WTC11 (cell line): ENCODE results near the gene LUC7L. TPM values are rescaled to one million over a fixed set of nuclear protein-coding genes. Genes with fewer than 3 reads are reported as not detected.

Experiments
- ATAC-seq: fragments of 200-7000 bp; cut with Tn5 transposase; 2 replicates; pipeline ENCODE4 v1.10.0; 2021; ENCODE audit warnings: mild to moderate bottlenecking, moderate library complexity
- CTCF ChIA-PET: fragments of 300-600 bp; sonication (Branson Sonifier 250); formaldehyde crosslinking; loops from one replicate; lab custom pipeline; 2021; ENCODE audit warnings: antibody characterized with exemption; lab: Charles Lee
- POLR2A ChIA-PET: fragments of 350-600 bp; sonication (Branson Sonifier 250); formaldehyde crosslinking; loops from one replicate; lab custom pipeline; 2021; ENCODE audit warnings: antibody characterized with exemption; lab: Charles Lee
- DNase-seq: peaks from one replicate; pipeline ENCODE4 v3.0.0; 2021; ENCODE audit warnings: low spot score
- H3K27ac Mint-ChIP-seq: 2 replicates; pipeline ENCODE4 v1.8.0; 2021; ENCODE audit warnings: mixed read lengths
- H3K27me3 Mint-ChIP-seq: 2 replicates; pipeline ENCODE4 v1.8.0; 2021; ENCODE audit warnings: low read depth, mild to moderate bottlenecking, moderate library complexity, mixed read lengths
- H3K36me3 Mint-ChIP-seq: 2 replicates; pipeline ENCODE4 v1.8.0; 2021; ENCODE audit warnings: mixed read lengths
- H3K4me1 Mint-ChIP-seq: 2 replicates; pipeline ENCODE4 v1.8.0; 2022; ENCODE audit warnings: mixed read lengths
- H3K4me3 Mint-ChIP-seq: 2 replicates; pipeline ENCODE4 v1.8.0; 2021; ENCODE audit warnings: mild to moderate bottlenecking, moderate library complexity, mixed read lengths
- H3K9me3 Mint-ChIP-seq: 2 replicates; pipeline ENCODE4 v1.8.0; 2021; ENCODE audit warnings: mixed read lengths
- ATF1 ChIP-seq: sonication (generic); formaldehyde crosslinking; IDR thresholded peaks from 2 replicates; pipeline ENCODE4 v1.8.1; 2023; ENCODE audit warnings: mild to moderate bottlenecking, moderate library complexity, missing genetic modification reagents
- CBFB ChIP-seq: sonication (generic); formaldehyde crosslinking; IDR thresholded peaks from 2 replicates; pipeline ENCODE4 v1.8.1; 2022; ENCODE audit warnings: mild to moderate bottlenecking, low read depth, missing genetic modification reagents
- ESRRA ChIP-seq: sonication (generic); formaldehyde crosslinking; IDR thresholded peaks from 2 replicates; pipeline ENCODE4 v1.8.1; 2022; ENCODE audit warnings: mild to moderate bottlenecking, missing genetic modification reagents, borderline replicate concordance
- FOXJ3 ChIP-seq: sonication (generic); formaldehyde crosslinking; IDR thresholded peaks from 2 replicates; pipeline ENCODE4 v1.9.0; 2021; ENCODE audit warnings: missing genetic modification reagents, mild to moderate bottlenecking, borderline replicate concordance
- MXD4 ChIP-seq: fragments of 250-450 bp; sonication (Bioruptor Pico); IDR thresholded peaks from 2 replicates; pipeline ENCODE4 v1.8.0; 2021; ENCODE audit warnings: mild to moderate bottlenecking, moderate library complexity, borderline replicate concordance
- NFATC4 ChIP-seq: fragments of 250-450 bp; sonication (Bioruptor Pico); IDR thresholded peaks from 2 replicates; pipeline ENCODE4 v1.9.0; 2021; ENCODE audit warnings: mild to moderate bottlenecking
- RELA ChIP-seq: sonication (generic); formaldehyde crosslinking; IDR thresholded peaks from 2 replicates; pipeline ENCODE4 v1.8.1; 2022; ENCODE audit warnings: missing genetic modification reagents, mild to moderate bottlenecking, borderline replicate concordance
- RORB ChIP-seq: fragments of 250-450 bp; sonication (Bioruptor Pico); IDR thresholded peaks from 2 replicates; pipeline ENCODE4 v1.9.0; 2021; ENCODE audit warnings: mild to moderate bottlenecking
- SOX15 ChIP-seq: fragments of 250-450 bp; sonication (Bioruptor Pico); IDR thresholded peaks from 2 replicates; pipeline ENCODE4 v1.9.0; 2021; ENCODE audit warnings: mild to moderate bottlenecking
- TP53 ChIP-seq: sonication (generic); formaldehyde crosslinking; IDR thresholded peaks from 2 replicates; pipeline ENCODE4 v1.8.1; 2023; ENCODE audit warnings: mild to moderate bottlenecking, missing genetic modification reagents
- ZNF138 ChIP-seq: sonication (generic); formaldehyde crosslinking; conservative IDR thresholded peaks from 2 replicates; pipeline ENCODE4 v1.8.1; 2022; ENCODE audit warnings: mild to moderate bottlenecking, moderate library complexity, missing genetic modification reagents
- ZNF232 ChIP-seq: sonication (generic); formaldehyde crosslinking; IDR thresholded peaks from 2 replicates; pipeline ENCODE4 v1.8.0; 2022; ENCODE audit warnings: mild to moderate bottlenecking, missing genetic modification reagents
- ZNF263 ChIP-seq: sonication (generic); formaldehyde crosslinking; IDR thresholded peaks from 2 replicates; pipeline ENCODE4 v1.8.1; 2022; ENCODE audit warnings: low read depth, mild to moderate bottlenecking, moderate library complexity, missing genetic modification reagents
- total RNA-seq: library from RNA; stranded (reverse); gene quantifications from 3 replicates; pipeline ENCODE4 v1.2.3, GENCODE V29; 2021
- TF ChIP-seq, protein P1 (sequence below): sonication (generic); formaldehyde crosslinking; IDR thresholded peaks from 2 replicates; pipeline ENCODE4 v1.8.1; 2023; ENCODE audit warnings: mild to moderate bottlenecking, missing genetic modification reagents, borderline replicate concordance
- TF ChIP-seq, protein P2 (sequence below): sonication (generic); formaldehyde crosslinking; IDR thresholded peaks from 2 replicates; pipeline ENCODE4 v1.8.1; 2022; ENCODE audit warnings: mild to moderate bottlenecking, moderate library complexity, missing genetic modification reagents
- TF ChIP-seq, protein P3 (sequence below): sonication (generic); formaldehyde crosslinking; IDR thresholded peaks from 2 replicates; pipeline ENCODE4 v1.8.1; 2022; ENCODE audit warnings: missing genetic modification reagents, borderline replicate concordance
- TF ChIP-seq, protein P4 (sequence below): fragments of 250-450 bp; sonication (Bioruptor Pico); IDR thresholded peaks from 2 replicates; pipeline ENCODE4 v2.1.2; 2022; ENCODE audit warnings: mild to moderate bottlenecking, moderate library complexity
- TF ChIP-seq, protein P5 (sequence below): sonication (generic); formaldehyde crosslinking; IDR thresholded peaks from 2 replicates; pipeline ENCODE4 v1.8.1; 2023; ENCODE audit warnings: mild to moderate bottlenecking, missing genetic modification reagents, moderate library complexity
- TF ChIP-seq, protein P6 (sequence below): fragments of 200-600 bp; IDR thresholded peaks from 2 replicates; pipeline ENCODE4 v1.8.0; 2022; ENCODE audit warnings: antibody characterized with exemption

LUC7L gene
- total RNA-seq, 1 experiment from 2014 or later, result 111 TPM

DNA sequence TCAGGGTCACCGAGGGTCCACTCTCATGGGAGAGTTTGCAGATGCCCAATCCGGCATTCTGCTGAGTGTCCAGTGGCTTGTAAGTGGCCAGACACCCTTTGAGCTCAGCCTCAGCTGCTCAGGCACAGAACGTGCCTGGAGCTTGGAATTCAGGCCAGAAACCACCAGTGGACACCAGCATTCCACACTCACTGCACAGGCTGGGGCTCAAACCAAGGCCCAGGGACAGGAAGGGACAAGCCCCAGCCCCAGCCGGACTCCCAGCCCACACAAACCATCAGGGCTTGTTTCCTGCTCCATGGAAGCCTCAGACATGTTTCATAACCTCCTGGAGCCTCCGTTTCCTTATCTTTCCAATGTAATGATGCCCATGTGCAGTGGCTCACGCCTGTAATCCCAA lies 85.8 kb downstream of the LUC7L start:
- DNase-seq (no peak), ATAC-seq (no peak)
- H3K27ac Mint-ChIP-seq, result no peak overlapping the region
- TF ChIP-seq, protein P1, sequence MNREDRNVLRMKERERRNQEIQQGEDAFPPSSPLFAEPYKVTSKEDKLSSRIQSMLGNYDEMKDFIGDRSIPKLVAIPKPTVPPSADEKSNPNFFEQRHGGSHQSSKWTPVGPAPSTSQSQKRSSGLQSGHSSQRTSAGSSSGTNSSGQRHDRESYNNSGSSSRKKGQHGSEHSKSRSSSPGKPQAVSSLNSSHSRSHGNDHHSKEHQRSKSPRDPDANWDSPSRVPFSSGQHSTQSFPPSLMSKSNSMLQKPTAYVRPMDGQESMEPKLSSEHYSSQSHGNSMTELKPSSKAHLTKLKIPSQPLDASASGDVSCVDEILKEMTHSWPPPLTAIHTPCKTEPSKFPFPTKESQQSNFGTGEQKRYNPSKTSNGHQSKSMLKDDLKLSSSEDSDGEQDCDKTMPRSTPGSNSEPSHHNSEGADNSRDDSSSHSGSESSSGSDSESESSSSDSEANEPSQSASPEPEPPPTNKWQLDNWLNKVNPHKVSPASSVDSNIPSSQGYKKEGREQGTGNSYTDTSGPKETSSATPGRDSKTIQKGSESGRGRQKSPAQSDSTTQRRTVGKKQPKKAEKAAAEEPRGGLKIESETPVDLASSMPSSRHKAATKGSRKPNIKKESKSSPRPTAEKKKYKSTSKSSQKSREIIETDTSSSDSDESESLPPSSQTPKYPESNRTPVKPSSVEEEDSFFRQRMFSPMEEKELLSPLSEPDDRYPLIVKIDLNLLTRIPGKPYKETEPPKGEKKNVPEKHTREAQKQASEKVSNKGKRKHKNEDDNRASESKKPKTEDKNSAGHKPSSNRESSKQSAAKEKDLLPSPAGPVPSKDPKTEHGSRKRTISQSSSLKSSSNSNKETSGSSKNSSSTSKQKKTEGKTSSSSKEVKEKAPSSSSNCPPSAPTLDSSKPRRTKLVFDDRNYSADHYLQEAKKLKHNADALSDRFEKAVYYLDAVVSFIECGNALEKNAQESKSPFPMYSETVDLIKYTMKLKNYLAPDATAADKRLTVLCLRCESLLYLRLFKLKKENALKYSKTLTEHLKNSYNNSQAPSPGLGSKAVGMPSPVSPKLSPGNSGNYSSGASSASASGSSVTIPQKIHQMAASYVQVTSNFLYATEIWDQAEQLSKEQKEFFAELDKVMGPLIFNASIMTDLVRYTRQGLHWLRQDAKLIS (CRISPR knock-in tag), result no peak
- TF ChIP-seq RORB (CRISPR knock-in tag), result no peak
- no peak for TF ChIP-seq ZNF263 (CRISPR knock-in tag)
- no peak for TF ChIP-seq ATF1 (CRISPR knock-in tag)
- TF ChIP-seq, protein P2, sequence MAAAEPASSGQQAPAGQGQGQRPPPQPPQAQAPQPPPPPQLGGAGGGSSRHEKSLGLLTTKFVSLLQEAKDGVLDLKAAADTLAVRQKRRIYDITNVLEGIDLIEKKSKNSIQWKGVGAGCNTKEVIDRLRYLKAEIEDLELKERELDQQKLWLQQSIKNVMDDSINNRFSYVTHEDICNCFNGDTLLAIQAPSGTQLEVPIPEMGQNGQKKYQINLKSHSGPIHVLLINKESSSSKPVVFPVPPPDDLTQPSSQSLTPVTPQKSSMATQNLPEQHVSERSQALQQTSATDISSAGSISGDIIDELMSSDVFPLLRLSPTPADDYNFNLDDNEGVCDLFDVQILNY, result no peak
- TF ChIP-seq, protein P3, sequence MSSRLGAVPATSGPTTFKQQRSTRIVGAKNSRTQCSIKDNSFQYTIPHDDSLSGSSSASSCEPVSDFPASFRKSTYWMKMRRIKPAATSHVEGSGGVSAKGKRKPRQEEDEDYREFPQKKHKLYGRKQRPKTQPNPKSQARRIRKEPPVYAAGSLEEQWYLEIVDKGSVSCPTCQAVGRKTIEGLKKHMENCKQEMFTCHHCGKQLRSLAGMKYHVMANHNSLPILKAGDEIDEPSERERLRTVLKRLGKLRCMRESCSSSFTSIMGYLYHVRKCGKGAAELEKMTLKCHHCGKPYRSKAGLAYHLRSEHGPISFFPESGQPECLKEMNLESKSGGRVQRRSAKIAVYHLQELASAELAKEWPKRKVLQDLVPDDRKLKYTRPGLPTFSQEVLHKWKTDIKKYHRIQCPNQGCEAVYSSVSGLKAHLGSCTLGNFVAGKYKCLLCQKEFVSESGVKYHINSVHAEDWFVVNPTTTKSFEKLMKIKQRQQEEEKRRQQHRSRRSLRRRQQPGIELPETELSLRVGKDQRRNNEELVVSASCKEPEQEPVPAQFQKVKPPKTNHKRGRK (CRISPR knock-in tag), result no peak
- no peak for TF ChIP-seq ESRRA (CRISPR knock-in tag)
- no peak for TF ChIP-seq MXD4
- no peak for TF ChIP-seq TP53 (CRISPR knock-in tag)
- TF ChIP-seq, protein P4, sequence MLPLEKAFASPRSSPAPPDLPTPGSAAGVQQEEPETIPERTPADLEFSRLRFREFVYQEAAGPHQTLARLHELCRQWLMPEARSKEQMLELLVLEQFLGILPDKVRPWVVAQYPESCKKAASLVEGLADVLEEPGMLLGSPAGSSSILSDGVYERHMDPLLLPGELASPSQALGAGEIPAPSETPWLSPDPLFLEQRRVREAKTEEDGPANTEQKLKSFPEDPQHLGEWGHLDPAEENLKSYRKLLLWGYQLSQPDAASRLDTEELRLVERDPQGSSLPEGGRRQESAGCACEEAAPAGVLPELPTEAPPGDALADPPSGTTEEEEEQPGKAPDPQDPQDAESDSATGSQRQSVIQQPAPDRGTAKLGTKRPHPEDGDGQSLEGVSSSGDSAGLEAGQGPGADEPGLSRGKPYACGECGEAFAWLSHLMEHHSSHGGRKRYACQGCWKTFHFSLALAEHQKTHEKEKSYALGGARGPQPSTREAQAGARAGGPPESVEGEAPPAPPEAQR, result no peak
- TF ChIP-seq, protein P5, sequence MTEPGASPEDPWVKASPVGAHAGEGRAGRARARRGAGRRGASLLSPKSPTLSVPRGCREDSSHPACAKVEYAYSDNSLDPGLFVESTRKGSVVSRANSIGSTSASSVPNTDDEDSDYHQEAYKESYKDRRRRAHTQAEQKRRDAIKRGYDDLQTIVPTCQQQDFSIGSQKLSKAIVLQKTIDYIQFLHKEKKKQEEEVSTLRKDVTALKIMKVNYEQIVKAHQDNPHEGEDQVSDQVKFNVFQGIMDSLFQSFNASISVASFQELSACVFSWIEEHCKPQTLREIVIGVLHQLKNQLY (CRISPR knock-in tag), result no peak
- TF ChIP-seq, protein P6, sequence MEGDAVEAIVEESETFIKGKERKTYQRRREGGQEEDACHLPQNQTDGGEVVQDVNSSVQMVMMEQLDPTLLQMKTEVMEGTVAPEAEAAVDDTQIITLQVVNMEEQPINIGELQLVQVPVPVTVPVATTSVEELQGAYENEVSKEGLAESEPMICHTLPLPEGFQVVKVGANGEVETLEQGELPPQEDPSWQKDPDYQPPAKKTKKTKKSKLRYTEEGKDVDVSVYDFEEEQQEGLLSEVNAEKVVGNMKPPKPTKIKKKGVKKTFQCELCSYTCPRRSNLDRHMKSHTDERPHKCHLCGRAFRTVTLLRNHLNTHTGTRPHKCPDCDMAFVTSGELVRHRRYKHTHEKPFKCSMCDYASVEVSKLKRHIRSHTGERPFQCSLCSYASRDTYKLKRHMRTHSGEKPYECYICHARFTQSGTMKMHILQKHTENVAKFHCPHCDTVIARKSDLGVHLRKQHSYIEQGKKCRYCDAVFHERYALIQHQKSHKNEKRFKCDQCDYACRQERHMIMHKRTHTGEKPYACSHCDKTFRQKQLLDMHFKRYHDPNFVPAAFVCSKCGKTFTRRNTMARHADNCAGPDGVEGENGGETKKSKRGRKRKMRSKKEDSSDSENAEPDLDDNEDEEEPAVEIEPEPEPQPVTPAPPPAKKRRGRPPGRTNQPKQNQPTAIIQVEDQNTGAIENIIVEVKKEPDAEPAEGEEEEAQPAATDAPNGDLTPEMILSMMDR, result no peak
- H3K36me3 Mint-ChIP-seq, result no peaks in the 10 kb centered on the region
- H3K4me1 Mint-ChIP-seq, result no peaks in the 10 kb centered on the region
- peaks cover 5% of the 10 kb centered on the region; the same call in 1 of the 2 replicates for H3K9me3 Mint-ChIP-seq
- H3K27me3 Mint-ChIP-seq, result peaks cover 36% of the 10 kb centered on the region
- POLR2A ChIA-PET, result no interaction called here
- H3K4me3 Mint-ChIP-seq, result no peak overlapping the region
- CTCF ChIA-PET, result interaction anchor here (2.1 kb wide), 1 partner anchor 47 kb away, joined by 6 read pairs; no protein-coding TSS in a partner anchor

DNA sequence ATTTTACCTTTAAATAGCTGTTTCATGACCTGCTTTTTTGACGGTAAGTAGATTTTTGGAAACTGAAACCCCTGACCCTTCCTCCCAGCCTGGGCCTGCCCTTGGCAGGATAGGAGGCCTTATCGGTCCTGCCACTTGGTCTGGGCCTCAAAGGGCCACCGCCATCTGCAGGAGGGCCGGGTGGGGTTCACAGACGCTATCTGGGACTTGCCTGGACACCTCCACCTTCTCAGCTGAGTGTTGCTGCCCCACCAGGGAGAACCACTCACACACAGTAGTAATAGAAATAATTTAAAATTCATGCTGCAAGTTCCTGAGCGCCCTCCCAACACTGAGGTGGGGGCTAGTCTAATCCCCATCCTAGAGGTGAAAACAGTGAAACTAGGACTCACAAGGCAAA lies 86.2 kb downstream of the LUC7L start:
- ChIA-PET POLR2A (no interaction called here), CTCF (interaction anchor here (2.1 kb wide), 1 partner anchor 46 kb away, joined by 6 read pairs; no protein-coding TSS in a partner anchor)
- ATAC-seq (no peak), DNase-seq (no peak)
- no peaks in the 10 kb centered on the region for H3K36me3 Mint-ChIP-seq
- H3K9me3 Mint-ChIP-seq, result peaks cover 5% of the 10 kb centered on the region; the same call in 1 of the 2 replicates
- H3K4me1 Mint-ChIP-seq, result no peaks in the 10 kb centered on the region
- H3K27me3 Mint-ChIP-seq, result peaks cover 32% of the 10 kb centered on the region
- H3K27ac Mint-ChIP-seq, result no peak overlapping the region
- no peak overlapping the region for H3K4me3 Mint-ChIP-seq
- TF ChIP-seq CBFB (CRISPR knock-in tag) (no peak), RELA (no peak), NFATC4 (CRISPR knock-in tag) (no peak), ZNF138 (CRISPR knock-in tag) (no peak), FOXJ3 (CRISPR knock-in tag) (no peak), ZNF232 (CRISPR knock-in tag) (no peak), SOX15 (CRISPR knock-in tag) (no peak)
- TF ChIP-seq, protein P4, result no peak
